Astrocyte (in vitro differentiated cells and primary cell): ENCODE results near the gene APBA2. TPM values are rescaled to one million over a fixed set of nuclear protein-coding genes. Genes with fewer than 3 reads are reported as not detected.

Experiments used
- DNase-seq: peaks from one replicate; pipeline ENCODE4 v3.0.0-alpha.2; 2010; ENCODE audit warnings: low read depth
- FAIRE-seq: peaks from 2 replicates; lab custom pipeline; 2011; peaks lifted over from hg19 to GRCh38; lab: Jason Lieb, UNC
- H2AFZ ChIP-seq: 2 replicates; pipeline ENCODE4 v1.6.0; 2012; ENCODE audit warnings: low read depth, low read length, inconsistent platforms
- H3K27ac ChIP-seq: 2 replicates; pipeline ENCODE4 v1.5.1; 2011; ENCODE audit warnings: low read depth, low read length, inconsistent platforms
- H3K27me3 ChIP-seq: 2 replicates; pipeline ENCODE4 v1.6.0; 2011; ENCODE audit warnings: low read length, inconsistent platforms; ENCODE audit not compliant: insufficient read depth
- H3K36me3 ChIP-seq: 2 replicates; pipeline ENCODE4 v1.5.1; 2011; ENCODE audit warnings: low read length, inconsistent platforms; ENCODE audit not compliant: insufficient read depth
- H3K4me1 ChIP-seq: 2 replicates; pipeline ENCODE4 v1.5.1; 2011; ENCODE audit warnings: low read length, inconsistent platforms; ENCODE audit not compliant: insufficient read depth
- H3K4me2 ChIP-seq: 2 replicates; pipeline ENCODE4 v1.6.0; 2012; ENCODE audit warnings: low read length, inconsistent platforms
- H3K4me3 ChIP-seq: 2 replicates; pipeline ENCODE4 v1.5.1; 2011; ENCODE audit warnings: low read depth, mild to moderate bottlenecking, low read length, inconsistent platforms; ENCODE audit not compliant: insufficient read depth
- H3K79me2 ChIP-seq: 2 replicates; pipeline ENCODE4 v1.6.0; 2012; ENCODE audit warnings: mild to moderate bottlenecking, low read length, inconsistent platforms; ENCODE audit not compliant: insufficient read depth
- H3K9ac ChIP-seq: 2 replicates; pipeline ENCODE4 v1.6.0; 2012; ENCODE audit warnings: mild to moderate bottlenecking, low read length, inconsistent platforms
- H3K9me3 ChIP-seq: 2 replicates; pipeline ENCODE4 v1.5.1; 2012; ENCODE audit warnings: low read depth, mild to moderate bottlenecking, low read length, inconsistent platforms; ENCODE audit not compliant: insufficient read depth
- H4K20me1 ChIP-seq: 2 replicates; pipeline ENCODE4 v1.6.0; 2012; ENCODE audit warnings: low read length, inconsistent platforms; ENCODE audit not compliant: insufficient read depth
- H3K27ac Mint-ChIP-seq: one replicate; pipeline ENCODE4 v1.8.0; 2021; ENCODE audit warnings: mild to moderate bottlenecking, mixed read lengths; ENCODE audit not compliant: unreplicated experiment
- H3K27me3 Mint-ChIP-seq: one replicate; pipeline ENCODE4 v1.8.0; 2021; ENCODE audit warnings: low read depth, mixed read lengths; ENCODE audit not compliant: unreplicated experiment
- H3K36me3 Mint-ChIP-seq: one replicate; pipeline ENCODE4 v1.8.0; 2021; ENCODE audit warnings: low read depth, mixed read lengths; ENCODE audit not compliant: unreplicated experiment
- H3K4me1 Mint-ChIP-seq: one replicate; pipeline ENCODE4 v1.8.0; 2021; ENCODE audit warnings: low read depth, mixed read lengths; ENCODE audit not compliant: unreplicated experiment
- H3K4me3 Mint-ChIP-seq: one replicate; pipeline ENCODE4 v1.8.0; 2021; ENCODE audit warnings: mild to moderate bottlenecking, moderate library complexity, mixed read lengths; ENCODE audit not compliant: unreplicated experiment
- H3K9me3 Mint-ChIP-seq: one replicate; pipeline ENCODE4 v1.8.0; 2021; ENCODE audit warnings: mild to moderate bottlenecking, mixed read lengths; ENCODE audit not compliant: unreplicated experiment
- EZH2 ChIP-seq: IDR thresholded peaks from 2 replicates; pipeline ENCODE4 v1.6.1; 2012; ENCODE audit warnings: mild to moderate bottlenecking, low read length, inconsistent platforms; ENCODE audit not compliant: insufficient read depth
- total RNA-seq: library from RNA; stranded (reverse); gene quantifications from 2 replicates; pipeline ENCODE4 v1.2.1, GENCODE V29; 2021
- TF ChIP-seq, protein P1 (sequence below): IDR thresholded peaks from 2 replicates; pipeline ENCODE4 v1.5.1; 2011; ENCODE audit warnings: low read depth, mild to moderate bottlenecking, inconsistent platforms, low read length, moderate library complexity; ENCODE audit not compliant: insufficient read depth

The APBA2 gene
- total RNA-seq, 1 donor from 2014 or later = 15.2 TPM

DNA sequence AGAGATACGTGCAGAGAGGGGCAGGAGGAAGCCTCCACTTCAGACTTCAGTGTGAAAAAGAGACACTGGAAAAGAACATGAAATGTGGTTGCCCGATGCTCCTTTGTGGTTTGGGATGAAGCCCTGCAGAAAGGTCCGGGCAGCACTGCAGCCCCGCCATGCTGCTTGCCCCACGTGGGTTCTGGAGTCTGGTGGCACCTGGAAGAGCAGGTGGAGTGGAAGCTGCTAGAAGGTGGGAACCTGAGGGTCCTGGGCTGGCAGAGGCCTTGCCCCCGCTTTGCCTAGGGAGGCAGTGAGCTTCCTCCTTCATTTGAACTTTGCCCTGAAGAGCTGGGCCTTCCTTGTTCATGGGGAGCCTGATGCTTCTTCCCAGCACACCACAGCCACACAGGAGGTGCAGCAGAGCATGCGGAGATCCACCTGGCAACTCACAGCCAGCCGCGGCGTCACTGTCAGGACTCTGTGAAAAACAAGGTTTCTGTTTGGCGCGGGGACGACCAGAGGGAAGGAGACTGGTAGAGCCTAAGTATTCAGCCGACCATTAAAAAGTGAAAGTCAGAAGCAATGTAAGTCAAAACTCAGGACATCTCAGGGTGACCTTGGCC lies 59.0 kb downstream of the APBA2 start:
- Histone ChIP-seq H3K4me2 (no peak overlapping the region), H4K20me1 (no peaks in the 10 kb centered on the region), H3K36me3 (no peaks in the 10 kb centered on the region), H3K27me3 (no peaks in the 10 kb centered on the region), H2AFZ (no peak overlapping the region), H3K9ac (no peak overlapping the region), H3K4me3 (no peak overlapping the region), H3K9me3 (no peaks in the 10 kb centered on the region), H3K27ac (no peak overlapping the region), H3K4me1 (peaks cover 2% of the 10 kb centered on the region), H3K79me2 (no peaks in the 10 kb centered on the region)
- Mint-ChIP-seq H3K36me3 (peaks cover 25% of the 10 kb centered on the region), H3K9me3 (peaks cover 3% of the 10 kb centered on the region), H3K27ac (no peak overlapping the region), H3K27me3 (no peaks in the 10 kb centered on the region), H3K4me1 (peaks cover 5% of the 10 kb centered on the region), H3K4me3 (no peak overlapping the region)
- DNase-seq = no peak
- no peak for FAIRE-seq
- no peak for TF ChIP-seq EZH2
- TF ChIP-seq, protein P1, sequence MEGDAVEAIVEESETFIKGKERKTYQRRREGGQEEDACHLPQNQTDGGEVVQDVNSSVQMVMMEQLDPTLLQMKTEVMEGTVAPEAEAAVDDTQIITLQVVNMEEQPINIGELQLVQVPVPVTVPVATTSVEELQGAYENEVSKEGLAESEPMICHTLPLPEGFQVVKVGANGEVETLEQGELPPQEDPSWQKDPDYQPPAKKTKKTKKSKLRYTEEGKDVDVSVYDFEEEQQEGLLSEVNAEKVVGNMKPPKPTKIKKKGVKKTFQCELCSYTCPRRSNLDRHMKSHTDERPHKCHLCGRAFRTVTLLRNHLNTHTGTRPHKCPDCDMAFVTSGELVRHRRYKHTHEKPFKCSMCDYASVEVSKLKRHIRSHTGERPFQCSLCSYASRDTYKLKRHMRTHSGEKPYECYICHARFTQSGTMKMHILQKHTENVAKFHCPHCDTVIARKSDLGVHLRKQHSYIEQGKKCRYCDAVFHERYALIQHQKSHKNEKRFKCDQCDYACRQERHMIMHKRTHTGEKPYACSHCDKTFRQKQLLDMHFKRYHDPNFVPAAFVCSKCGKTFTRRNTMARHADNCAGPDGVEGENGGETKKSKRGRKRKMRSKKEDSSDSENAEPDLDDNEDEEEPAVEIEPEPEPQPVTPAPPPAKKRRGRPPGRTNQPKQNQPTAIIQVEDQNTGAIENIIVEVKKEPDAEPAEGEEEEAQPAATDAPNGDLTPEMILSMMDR = no peak

DNA sequence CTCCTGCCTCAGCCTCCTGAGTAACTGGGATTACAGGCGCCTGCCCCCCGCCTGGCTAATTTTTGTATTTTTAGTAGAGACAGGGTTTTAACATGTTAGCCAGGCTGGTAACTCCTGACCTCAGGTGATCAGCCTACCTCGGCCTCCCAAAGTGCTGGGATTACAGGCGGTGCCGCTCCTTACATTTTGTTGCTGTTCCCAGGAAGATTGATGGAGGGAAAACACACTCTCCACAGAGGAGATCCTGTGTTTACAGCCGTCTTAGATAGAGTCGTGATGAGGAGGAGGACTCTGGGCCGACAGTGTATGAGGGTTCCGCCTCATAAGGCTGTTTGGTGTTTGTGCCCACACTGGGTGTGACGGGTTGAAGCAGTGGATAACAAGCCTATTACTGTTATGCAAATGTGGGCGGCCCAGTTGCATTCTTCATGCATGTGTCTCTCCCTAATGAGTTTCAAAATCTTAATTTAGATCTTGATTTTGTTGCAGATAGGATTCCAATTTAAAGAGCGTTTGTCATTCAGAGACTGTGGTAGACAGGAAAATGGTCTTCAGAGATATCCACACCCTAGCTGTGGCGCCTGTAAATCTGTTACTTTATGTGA lies 60.0 kb downstream of the APBA2 start:
- H3K4me2 ChIP-seq = no peak overlapping the region
- H3K9ac ChIP-seq = no peak overlapping the region
- peaks cover 3% of the 10 kb centered on the region for H3K9me3 Mint-ChIP-seq
- no peaks in the 10 kb centered on the region for H3K36me3 ChIP-seq
- no peak overlapping the region for H3K4me3 Mint-ChIP-seq
- DNase-seq (peak; percentile 27), FAIRE-seq (no peak)
- no peaks in the 10 kb centered on the region for H3K27me3 Mint-ChIP-seq
- H4K20me1 ChIP-seq = no peaks in the 10 kb centered on the region
- peaks cover 5% of the 10 kb centered on the region for H3K4me1 Mint-ChIP-seq
- peaks cover 25% of the 10 kb centered on the region for H3K36me3 Mint-ChIP-seq
- H3K27me3 ChIP-seq = no peaks in the 10 kb centered on the region
- H3K79me2 ChIP-seq = no peaks in the 10 kb centered on the region
- no peak overlapping the region for H3K4me3 ChIP-seq
- no peak overlapping the region for H3K27ac Mint-ChIP-seq
- peaks cover 5% of the 10 kb centered on the region for H3K4me1 ChIP-seq
- TF ChIP-seq, protein P1 = no peak
- no peak for TF ChIP-seq EZH2
- H2AFZ ChIP-seq = no peak overlapping the region
- H3K9me3 ChIP-seq = no peaks in the 10 kb centered on the region
- H3K27ac ChIP-seq = no peak overlapping the region

DNA sequence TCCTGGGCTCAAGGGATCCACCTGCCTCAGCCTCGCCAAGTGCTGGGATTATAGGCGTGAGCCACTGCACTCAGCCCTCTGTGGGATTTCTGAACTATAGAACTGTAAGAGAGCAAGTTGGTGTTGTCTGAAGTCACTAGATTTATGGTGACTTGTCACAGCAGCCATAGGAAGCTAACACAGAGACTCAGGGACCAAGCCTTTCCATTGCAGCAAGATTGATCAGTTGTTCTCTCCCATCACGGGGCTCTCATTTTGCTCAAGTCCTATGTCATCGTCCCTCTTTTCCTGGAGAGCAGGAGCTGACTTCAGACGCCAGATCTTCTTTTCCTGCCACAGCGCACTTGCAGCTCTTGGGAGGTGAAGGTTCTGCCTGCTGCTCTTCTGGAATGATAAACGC lies 61.0 kb downstream of the APBA2 start:
- Mint-ChIP-seq H3K27ac (no peak overlapping the region), H3K36me3 (peaks cover 25% of the 10 kb centered on the region), H3K4me3 (no peak overlapping the region), H3K4me1 (peaks cover 5% of the 10 kb centered on the region), H3K27me3 (no peaks in the 10 kb centered on the region), H3K9me3 (peaks cover 3% of the 10 kb centered on the region)
- Histone ChIP-seq H3K4me2 (no peak overlapping the region), H3K36me3 (no peaks in the 10 kb centered on the region), H3K79me2 (no peaks in the 10 kb centered on the region), H3K4me3 (no peak overlapping the region), H3K27me3 (no peaks in the 10 kb centered on the region), H3K9me3 (no peaks in the 10 kb centered on the region), H3K4me1 (peaks cover 5% of the 10 kb centered on the region), H4K20me1 (no peaks in the 10 kb centered on the region), H3K9ac (no peak overlapping the region), H2AFZ (no peak overlapping the region), H3K27ac (no peak overlapping the region)
- FAIRE-seq (no peak), DNase-seq (no peak)
- TF ChIP-seq, protein P1 = no peak
- TF ChIP-seq EZH2 = no peak
